HG02938 (cell line): ENCODE results near the gene EPHA2.

ENCODE experiments used
- ATAC-seq: cut with Tn5 transposase; IDR thresholded peaks from one replicate; pipeline ENCODE4 v1.9.1; 2021; ENCODE audit warnings: mild to moderate bottlenecking, moderate library complexity; ENCODE audit not compliant: unreplicated experiment

Gene EPHA2

GRCh38 chr1:16099412-16099811 is 56.5 kb downstream of the EPHA2 start:
- no peak for ATAC-seq

GRCh38 chr1:16095447-16095846 is 60.4 kb downstream of the EPHA2 start:
- no peak for ATAC-seq

GRCh38 chr1:16094453-16095158 is 61.3 kb downstream of the EPHA2 start:
- no peak for ATAC-seq

GRCh38 chr1:16093611-16094010 is 62.3 kb downstream of the EPHA2 start:
- no peak for ATAC-seq

GRCh38 chr1:16092923-16093511 is 62.9 kb downstream of the EPHA2 start:
- ATAC-seq, result no peak

- no peak for ATAC-seq
These were observed 63.6 kb downstream of the EPHA2 start for GRCh38 chr1:16092097-16092922.

- ATAC-seq, result no peak
These were observed 64.6 kb downstream of the EPHA2 start for GRCh38 chr1:16091296-16091695.

- ATAC-seq, result no peak
These were observed 65.6 kb downstream of the EPHA2 start for GRCh38 chr1:16090076-16090826.

- no peak for ATAC-seq
These were observed 66.9 kb downstream of the EPHA2 start for GRCh38 chr1:16088996-16089395.

GRCh38 chr1:16088351-16088911 is 67.4 kb downstream of the EPHA2 start:
- ATAC-seq, result no peak

GRCh38 chr1:16087733-16088132 is 68.1 kb downstream of the EPHA2 start:
- no peak for ATAC-seq

- ATAC-seq, result no peak
These were observed 70.3 kb downstream of the EPHA2 start for GRCh38 chr1:16085522-16085921.

- ATAC-seq, result no peak
These were observed 72.4 kb downstream of the EPHA2 start for GRCh38 chr1:16083486-16083885.

- ATAC-seq, result no peak
These were observed 73.4 kb downstream of the EPHA2 start for GRCh38 chr1:16082283-16083038.

- no peak for ATAC-seq
These were observed 74.2 kb downstream of the EPHA2 start for GRCh38 chr1:16081636-16082035.

- no peak for ATAC-seq
These were observed 75.3 kb downstream of the EPHA2 start for GRCh38 chr1:16080422-16081150.

- peak; percentile 49 for ATAC-seq
These were observed 76.8 kb downstream of the EPHA2 start for GRCh38 chr1:16078925-16079656.

GRCh38 chr1:16077406-16078245 is 78.2 kb downstream of the EPHA2 start:
- no peak for ATAC-seq
